Right lobe of liver (tissue), 6 donors: ENCODE measurements around the gene POP4. TPM values are rescaled to one million over a fixed set of nuclear protein-coding genes. Genes with fewer than 3 reads are reported as not detected.
A peak's percentile ranks its signal among the peaks of the same experiment; 100 is the strongest.

ENCODE experiments used
- ATAC-seq, 4 donors: fragments of 200-7000 bp; cut with Tn5 transposase; one replicate each; pipeline ENCODE4 v1.9.1; 2020; ENCODE audit warnings: mild to moderate bottlenecking in 4 of 4, moderate library complexity in 4 of 4
- DNase-seq, 3 donors: peaks; one replicate each; pipeline ENCODE4 v3.0.0-alpha.2; 2020
- H3K27ac ChIP-seq, 3 donors: fragments of 200-600 bp; one replicate each; pipeline ENCODE4 v1.8.0; 2022
- H3K27me3 ChIP-seq, 2 donors: fragments of 200-600 bp; one replicate each; pipeline ENCODE4 v1.8.0; 2022
- H3K36me3 ChIP-seq, 4 donors: fragments of 200-600 bp; sonication (generic) in 1 of 4; one replicate each; pipeline versions ENCODE4 v1.5.1 to v1.8.0; 2017 to 2022; ENCODE audit warnings: control low read depth in 1 of 4
- H3K4me1 ChIP-seq, 4 donors: fragments of 200-600 bp; sonication (generic) in 1 of 4; one replicate each; pipeline versions ENCODE4 v1.5.1 to v1.8.0; 2017 to 2022; ENCODE audit warnings: control low read depth in 1 of 4
- H3K4me3 ChIP-seq, 3 donors: fragments of 200-600 bp; one replicate each; pipeline ENCODE4 v1.8.0; 2022
- H3K9me3 ChIP-seq, 4 donors: fragments of 200-600 bp; sonication (generic) in 1 of 4; one replicate each; pipeline versions ENCODE4 v1.5.1 to v1.8.0; 2017 to 2022; ENCODE audit warnings: control low read depth in 1 of 4
- POLR2A ChIP-seq: fragments of 450-650 bp; IDR thresholded peaks from one replicate; pipeline ENCODE4 v1.6.1; 2017; ENCODE audit warnings: antibody characterized with exemption, mild to moderate bottlenecking
- WGBS: methylation state at CpG from one replicate; pipeline ENCODE4 v1.1.6; 2018; ENCODE audit warnings: low coverage, low lambda C conversion rate; ENCODE audit not compliant: insufficient coverage; ENCODE audit errors: missing lambda C conversion rate; 5-methylcytosine and 5-hydroxymethylcytosine counted together
- intact Hi-C, 2 donors: fragments of 100-400 bp; cut with DNase I; formaldehyde crosslinking; loops; one replicate each; pipeline versions ENCODE4 v1.11.2 to v1.14.1; 2022
- total RNA-seq, 6 experiments: library from RNA; depleted of rRNA in 2 of 6; stranded (reverse); fragments of >200 nt in 2 of 6; fragmentation: NEBNext Ultra II Directional in 3 of 6; extraction: Animal tissue kit (Norgen Biotek cat#: 25700) in 3 of 6; gene quantifications; one replicate each; pipeline versions ENCODE4 v1.1.0 to v1.2.4, GENCODE V29; 2016 to 2023
- TF ChIP-seq, protein P1 (sequence below), 4 donors: fragments of 200-600 bp in 3 of 4; fragments of 450-650 bp in 1 of 4; IDR thresholded peaks; one replicate each; pipeline versions ENCODE4 v1.5.1 to v1.8.0; 2016 to 2022; ENCODE audit warnings: antibody characterized with exemption in 4 of 4, mild to moderate bottlenecking in 2 of 4
- donor health status: DM: no; HTN: yes; CAD: no.
- donor health status: DM: no; HTN: no; CAD: no.
- donor health status: DM: no; HTN: no; CAD: no.
- donor health status: DM: no; HTN: yes; CAD: no.
- donor health status: DM: no; HTN: yes; CAD: no.

The POP4 gene
- total RNA-seq, 6 experiments from 2014 or later, result 28.5 to 58.5 (median 34.8) TPM

DNA sequence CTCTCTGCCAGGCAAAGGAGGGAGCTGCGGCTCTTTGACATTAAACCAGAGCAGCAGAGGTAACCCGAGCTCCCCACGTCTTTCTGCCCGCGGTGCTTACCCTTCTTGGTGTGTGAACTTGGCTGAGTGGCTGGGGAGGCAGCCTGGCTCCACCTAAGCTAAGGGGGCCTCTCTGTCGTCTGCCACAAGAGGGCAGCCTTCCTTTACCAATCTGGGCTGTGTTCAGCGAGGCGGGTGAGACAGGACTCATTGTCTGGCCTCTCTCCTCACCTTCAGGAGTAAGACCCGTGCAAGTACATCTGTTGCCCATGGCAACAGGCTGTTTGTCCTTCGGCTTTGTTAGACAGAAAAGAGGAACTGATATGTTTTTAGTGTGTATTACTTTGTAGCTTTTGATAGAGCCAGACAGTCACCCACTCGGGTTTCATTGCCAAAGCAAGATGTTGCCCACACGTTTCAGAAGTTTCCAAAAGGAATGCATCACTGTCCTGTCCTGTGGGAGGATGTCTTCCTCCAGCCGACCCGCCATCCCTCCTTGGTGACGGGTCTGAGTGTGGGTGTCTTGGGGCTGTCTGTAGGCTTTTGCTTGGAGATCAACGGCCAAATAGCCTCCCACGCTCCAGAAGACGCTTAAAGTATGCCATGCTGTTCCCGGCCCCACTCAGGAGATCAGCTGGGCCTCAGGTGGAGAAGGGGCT is 4.6 kb downstream of the POP4 start:
- H3K4me3 ChIP-seq, result no peak overlapping the region
- H3K36me3 ChIP-seq, result peaks cover 0 to 33% (median 12%) of the 10 kb centered on the region in 4 donors
- peaks cover 0 to 28% (median 10%) of the 10 kb centered on the region in 4 donors for H3K4me1 ChIP-seq
- peak; percentile 81 to 83 (median 82) for DNase-seq
- intact Hi-C loops, result loop anchor here (10.0 kb wide), 1 partner anchor 64 kb away; no protein-coding TSS in a partner anchor
- no peaks in the 10 kb centered on the region for H3K9me3 ChIP-seq
- no peak for TF ChIP-seq POLR2A
- TF ChIP-seq, protein P1, sequence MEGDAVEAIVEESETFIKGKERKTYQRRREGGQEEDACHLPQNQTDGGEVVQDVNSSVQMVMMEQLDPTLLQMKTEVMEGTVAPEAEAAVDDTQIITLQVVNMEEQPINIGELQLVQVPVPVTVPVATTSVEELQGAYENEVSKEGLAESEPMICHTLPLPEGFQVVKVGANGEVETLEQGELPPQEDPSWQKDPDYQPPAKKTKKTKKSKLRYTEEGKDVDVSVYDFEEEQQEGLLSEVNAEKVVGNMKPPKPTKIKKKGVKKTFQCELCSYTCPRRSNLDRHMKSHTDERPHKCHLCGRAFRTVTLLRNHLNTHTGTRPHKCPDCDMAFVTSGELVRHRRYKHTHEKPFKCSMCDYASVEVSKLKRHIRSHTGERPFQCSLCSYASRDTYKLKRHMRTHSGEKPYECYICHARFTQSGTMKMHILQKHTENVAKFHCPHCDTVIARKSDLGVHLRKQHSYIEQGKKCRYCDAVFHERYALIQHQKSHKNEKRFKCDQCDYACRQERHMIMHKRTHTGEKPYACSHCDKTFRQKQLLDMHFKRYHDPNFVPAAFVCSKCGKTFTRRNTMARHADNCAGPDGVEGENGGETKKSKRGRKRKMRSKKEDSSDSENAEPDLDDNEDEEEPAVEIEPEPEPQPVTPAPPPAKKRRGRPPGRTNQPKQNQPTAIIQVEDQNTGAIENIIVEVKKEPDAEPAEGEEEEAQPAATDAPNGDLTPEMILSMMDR (IDR thresholded peaks at IDR 0.05), result peak; percentile 81 to 96 (median 91)
- no peak overlapping the region for H3K27ac ChIP-seq
- ATAC-seq, result peak; percentile 71 to 81 (median 76)
- no peaks in the 10 kb centered on the region for H3K27me3 ChIP-seq
- 22% methylated on average over 8 of the region's 19 CpGs for WGBS

DNA sequence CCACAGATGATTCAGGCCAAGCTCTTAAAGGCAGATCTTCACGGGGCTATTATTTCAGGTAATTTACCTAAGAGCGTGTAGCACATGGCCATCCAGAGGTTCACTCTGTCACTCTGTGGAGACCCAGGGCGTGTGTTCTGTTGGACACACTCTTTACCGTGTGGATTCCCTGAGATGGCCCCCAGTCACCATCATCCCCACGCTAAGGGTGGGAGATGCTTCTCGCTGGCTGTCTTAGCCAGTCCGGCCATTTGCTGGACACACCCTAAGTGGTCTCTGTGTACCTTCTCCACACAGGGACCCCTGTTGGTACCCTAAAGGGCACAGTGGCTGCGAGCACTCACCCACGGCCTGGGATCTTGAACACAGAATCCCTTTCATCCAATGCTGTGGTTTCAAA is 6.0 kb downstream of the POP4 start:
- Histone ChIP-seq H3K36me3 (peaks cover 0 to 33% (median 13%) of the 10 kb centered on the region in 4 donors), H3K9me3 (no peaks in the 10 kb centered on the region), H3K27me3 (no peaks in the 10 kb centered on the region), H3K4me1 (peaks cover 0 to 22% (median 10%) of the 10 kb centered on the region in 4 donors), H3K4me3 (no peak overlapping the region), H3K27ac (no peak overlapping the region)
- DNase-seq (peak in 1 of 3 donors; percentile 10), ATAC-seq (no peak)
- no CpG with 5 or more reads among the region's 9 CpGs for WGBS
- no peak for TF ChIP-seq POLR2A
- TF ChIP-seq, protein P1 (IDR thresholded peaks at IDR 0.05), result no peak
- intact Hi-C loops, result loop anchor here (10.0 kb wide), 1 partner anchor 63 kb away; no protein-coding TSS in a partner anchor

DNA sequence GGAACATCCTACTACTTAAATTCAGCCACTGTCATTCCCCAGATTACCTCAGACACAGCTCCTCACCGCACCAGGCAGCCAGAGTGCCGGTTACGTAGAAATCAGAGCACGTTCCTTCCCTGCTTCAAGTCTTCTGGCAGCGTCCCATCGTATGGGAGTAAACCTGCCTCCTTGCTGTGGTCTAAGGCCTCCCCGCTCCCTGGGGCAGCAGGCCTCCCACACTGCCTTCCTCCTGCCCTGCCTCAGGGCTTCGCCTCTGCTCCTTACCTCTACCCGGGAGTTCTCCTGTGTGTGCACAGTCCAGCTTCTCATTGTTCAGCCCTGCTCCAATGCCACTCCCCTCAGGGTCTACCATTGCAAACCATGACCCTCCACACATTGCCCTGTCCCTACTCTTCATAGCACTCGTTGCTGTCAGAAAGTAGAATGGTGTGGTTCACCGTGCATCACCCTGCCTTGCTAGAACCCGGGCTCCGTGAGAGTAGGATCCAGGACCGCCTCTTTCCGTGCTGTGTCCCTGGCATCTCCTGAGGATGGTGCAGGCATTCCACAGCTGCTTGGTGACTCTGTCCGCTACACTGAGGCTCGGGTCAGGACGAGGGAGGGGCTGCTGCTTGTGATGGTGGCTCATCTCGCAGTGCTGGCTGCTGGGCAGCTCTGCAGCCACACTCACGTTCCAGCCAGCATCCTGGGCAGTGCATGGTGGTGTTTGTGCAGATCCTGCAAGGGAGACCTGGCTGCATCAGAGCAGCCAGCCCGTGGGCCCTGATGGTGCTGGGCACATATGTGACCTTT is 6.9 kb downstream of the POP4 start:
- Histone ChIP-seq H3K36me3 (peaks cover 0 to 33% (median 13%) of the 10 kb centered on the region in 4 donors), H3K4me1 (peaks cover 0 to 22% (median 10%) of the 10 kb centered on the region in 4 donors), H3K9me3 (no peaks in the 10 kb centered on the region), H3K27ac (no peak overlapping the region), H3K27me3 (no peaks in the 10 kb centered on the region), H3K4me3 (no peak overlapping the region)
- TF ChIP-seq, protein P1 (IDR thresholded peaks at IDR 0.05), result no peak
- no peak for TF ChIP-seq POLR2A
- DNase-seq, result no peak
- intact Hi-C loops, result loop anchor here (10.0 kb wide), 1 partner anchor 62 kb away; no protein-coding TSS in a partner anchor
- 92% methylated on average over 7 of the region's 21 CpGs for WGBS
- no peak for ATAC-seq

DNA sequence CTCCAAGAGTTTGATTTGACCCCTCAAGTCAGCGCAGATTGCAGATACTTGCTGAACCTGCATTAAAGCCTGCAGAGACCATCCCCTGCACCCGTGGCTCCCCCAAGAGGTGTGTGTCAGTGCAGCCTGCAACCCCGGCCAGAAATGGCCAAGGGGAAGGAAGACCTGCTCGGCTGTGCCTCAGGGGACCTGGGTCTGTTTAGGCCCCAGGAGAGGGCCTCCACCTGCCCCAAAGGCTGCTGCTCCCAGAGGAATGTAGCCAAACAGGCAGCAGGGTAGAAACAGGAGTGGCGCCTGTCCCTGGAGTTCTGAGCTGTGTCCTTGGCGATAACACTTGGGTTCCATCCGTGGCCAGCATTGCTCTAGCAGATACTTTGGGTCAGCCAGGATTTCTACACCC is 8.0 kb downstream of the POP4 start:
- intact Hi-C loops, result loop anchor here (10.0 kb wide), 1 partner anchor 61 kb away; no protein-coding TSS in a partner anchor
- 60% methylated on average over 3 of the region's 7 CpGs for WGBS
- Histone ChIP-seq H3K27ac (peak overlapping the region; percentile 75 to 80 (median 79)), H3K36me3 (peaks cover 0 to 31% (median 13%) of the 10 kb centered on the region in 4 donors), H3K27me3 (no peaks in the 10 kb centered on the region), H3K4me3 (no peak overlapping the region), H3K4me1 (peaks cover 0 to 22% (median 10%) of the 10 kb centered on the region in 4 donors), H3K9me3 (no peaks in the 10 kb centered on the region)
- DNase-seq, result no peak
- ATAC-seq, result peak in 3 of 4 donors; percentile 3 to 13 (median 3)
- TF ChIP-seq POLR2A, result no peak
- TF ChIP-seq, protein P1 (IDR thresholded peaks at IDR 0.05), result no peak
